Colon (tissue), 2 donors: ENCODE data around the gene AKAP5.

Source experiments
- FAIRE-seq: peaks from 2 replicates; lab custom pipeline; 2012; peaks lifted over from hg19 to GRCh38; lab: Jason Lieb, UNC
- donor health status: control.
- donor health status: control.

The AKAP5 gene

GRCh38 chr14:64459405-64460136, 5.7 kb upstream of the AKAP5 start:
- FAIRE-seq = no peak

- FAIRE-seq = no peak
Observed at GRCh38 chr14:64461221-64461620, 4.1 kb upstream of the AKAP5 start.

- no peak for FAIRE-seq
Observed at GRCh38 chr14:64463195-64463594, 2.1 kb upstream of the AKAP5 start.

GRCh38 chr14:64463873-64464272, 1.4 kb upstream of the AKAP5 start:
- no peak for FAIRE-seq

- FAIRE-seq = no peak
Observed at GRCh38 chr14:64464651-64465050, 648 bp upstream of the AKAP5 start.

GRCh38 chr14:64465831-64466554, 694 bp downstream of the AKAP5 start:
- FAIRE-seq = no peak

- no peak for FAIRE-seq
Observed at GRCh38 chr14:64467101-64467500, 1.8 kb downstream of the AKAP5 start.

- no peak for FAIRE-seq
Observed at GRCh38 chr14:64467566-64467965, 2.3 kb downstream of the AKAP5 start.

GRCh38 chr14:64468451-64468850, 3.2 kb downstream of the AKAP5 start:
- no peak for FAIRE-seq

- peak; percentile 55 for FAIRE-seq
Observed at GRCh38 chr14:64474041-64474440, 8.7 kb downstream of the AKAP5 start.

GRCh38 chr14:64474698-64475097, 9.4 kb downstream of the AKAP5 start:
- FAIRE-seq = no peak

GRCh38 chr14:64475585-64476273, 10.4 kb downstream of the AKAP5 start:
- FAIRE-seq = no peak

- FAIRE-seq = no peak
Observed at GRCh38 chr14:64476438-64476837, 11.1 kb downstream of the AKAP5 start.

- peak; percentile 62 for FAIRE-seq
Observed at GRCh38 chr14:64478634-64479250, 13.4 kb downstream of the AKAP5 start.

GRCh38 chr14:64488590-64489099, 23.3 kb downstream of the AKAP5 start:
- FAIRE-seq = no peak

GRCh38 chr14:64491637-64492036, 26.3 kb downstream of the AKAP5 start:
- FAIRE-seq = no peak

- FAIRE-seq = no peak
Observed at GRCh38 chr14:64493455-64493854, 28.2 kb downstream of the AKAP5 start.

GRCh38 chr14:64495252-64495651, 30.0 kb downstream of the AKAP5 start:
- no peak for FAIRE-seq

- no peak for FAIRE-seq
Observed at GRCh38 chr14:64496764-64497163, 31.5 kb downstream of the AKAP5 start.

- FAIRE-seq = no peak
Observed at GRCh38 chr14:64500088-64500487, 34.8 kb downstream of the AKAP5 start.

- no peak for FAIRE-seq
Observed at GRCh38 chr14:64501411-64502171, 36.3 kb downstream of the AKAP5 start.

- no peak for FAIRE-seq
Observed at GRCh38 chr14:64502456-64502855, 37.2 kb downstream of the AKAP5 start.
